Endothelial cell of umbilical vein (primary cell): Measurements from ENCODE around the gene HCRT. TPM values are rescaled to one million over a fixed set of nuclear protein-coding genes. Genes with fewer than 3 reads are reported as not detected.

Source experiments
- BruUV-seq: library from RNA; stranded (reverse); fragments of 400-500 nt; replicated peaks from 2 replicates; lab custom pipeline; 2021; lab: Mats Ljungman, UMichigan
- CTCF ChIA-PET: fragments of 300-600, 350-600 bp; sonication (Branson Sonifier 250); formaldehyde crosslinking; loops from one replicate; lab custom pipeline; 2021; ENCODE audit warnings: antibody characterized with exemption, inconsistent platforms; lab: Charles Lee
- POLR2A ChIA-PET: fragments of 300-600, 350-600 bp; sonication (Branson Sonifier 250); formaldehyde crosslinking; loops from one replicate; lab custom pipeline; 2021; ENCODE audit warnings: antibody characterized with exemption, inconsistent platforms; lab: Charles Lee
- DNase-seq: peaks from one replicate; pipeline ENCODE4 v3.0.0-alpha.2; 2011; ENCODE audit warnings: low read depth, low spot score
- FAIRE-seq: peaks from 2 replicates; lab custom pipeline; 2011; peaks lifted over from hg19 to GRCh38; lab: Jason Lieb, UNC
- H2AFZ ChIP-seq: 2 replicates; pipeline ENCODE4 v1.6.0; 2012; ENCODE audit warnings: low read depth, low read length, control low read depth, inconsistent platforms
- H3K27ac ChIP-seq: 2 replicates; pipeline ENCODE4 v1.5.1; 2011; ENCODE audit warnings: low read depth, mild to moderate bottlenecking, control low read depth, low read length, moderate library complexity; ENCODE audit not compliant: insufficient read depth
- H3K27me3 ChIP-seq, 2 experiments: 2 replicates each; pipeline versions ENCODE4 v1.6.0 to v1.6.1; 2011; ENCODE audit warnings: low read length in 2 of 2, mixed read lengths in 1 of 2; ENCODE audit not compliant: control insufficient read depth in 2 of 2, insufficient read depth in 2 of 2
- H3K36me3 ChIP-seq, 2 experiments: 2 replicates in 1 of 2; 3 replicates in 1 of 2; pipeline ENCODE4 v1.5.1; 2011; ENCODE audit warnings: low read length in 2 of 2, mild to moderate bottlenecking in 1 of 2, moderate library complexity in 1 of 2; ENCODE audit not compliant: control insufficient read depth in 2 of 2, insufficient read depth in 2 of 2; ENCODE audit errors: extremely low read depth in 1 of 2
- H3K4me1 ChIP-seq: 3 replicates; pipeline ENCODE4 v1.5.1; 2011; ENCODE audit warnings: mild to moderate bottlenecking, low read length; ENCODE audit not compliant: control insufficient read depth, insufficient read depth; ENCODE audit errors: extremely low read depth
- H3K4me2 ChIP-seq: 2 replicates; pipeline ENCODE4 v1.6.1; 2011; ENCODE audit warnings: low read length, control low read depth, mixed read lengths; ENCODE audit not compliant: insufficient read depth
- H3K4me3 ChIP-seq, 3 experiments: fragments of 200-600 bp in 1 of 3; sonication (generic), shearing (Covaris generic) in 1 of 3; replicated peaks in 1 of 3; 2 replicates each; pipeline ENCODE4 v1.5.1; 2011 to 2016; ENCODE audit warnings: control low read depth in 3 of 3, low read length in 3 of 3, mild to moderate bottlenecking in 2 of 3, inconsistent platforms in 1 of 3, low read depth in 1 of 3, moderate library complexity in 1 of 3; ENCODE audit not compliant: insufficient read depth in 1 of 3
- H3K79me2 ChIP-seq: 2 replicates; pipeline ENCODE4 v1.6.0; 2012; ENCODE audit warnings: low read length, inconsistent platforms; ENCODE audit not compliant: control insufficient read depth, insufficient read depth
- H3K9ac ChIP-seq: replicated peaks from 2 replicates; pipeline ENCODE3; 2011; ENCODE audit warnings: low read length, control low read depth; ENCODE audit not compliant: insufficient read depth; ENCODE audit errors: extremely low read depth
- H3K9me1 ChIP-seq: replicated peaks from 3 replicates; pipeline ENCODE4 v1.6.0; 2011; ENCODE audit warnings: mild to moderate bottlenecking, low read length; ENCODE audit not compliant: control insufficient read depth, insufficient read depth; ENCODE audit errors: extremely low read depth
- H3K9me3 ChIP-seq: replicated peaks from 2 replicates; pipeline ENCODE4 v1.5.1; 2012; ENCODE audit warnings: low read length, inconsistent platforms; ENCODE audit not compliant: control insufficient read depth, insufficient read depth
- H4K20me1 ChIP-seq: replicated peaks from 2 replicates; pipeline ENCODE3; 2011; ENCODE audit warnings: mild to moderate bottlenecking, low read length; ENCODE audit not compliant: control insufficient read depth, insufficient read depth; ENCODE audit errors: extremely low read depth
- CTCF ChIP-seq, 2 donors: IDR thresholded peaks; 1 replicate in 1 of 2; 2 replicates in 1 of 2; pipeline ENCODE4 v1.5.1; 2011; ENCODE audit warnings: low read length in 2 of 2, mild to moderate bottlenecking in 2 of 2, moderate library complexity in 2 of 2, control low read depth in 1 of 2, inconsistent platforms in 1 of 2, low read depth in 1 of 2; ENCODE audit not compliant: insufficient read depth in 1 of 2; ENCODE audit errors: extremely low read depth in 1 of 2
- EZH2 ChIP-seq: IDR thresholded peaks from 2 replicates; pipeline ENCODE4 v1.6.1; 2012; ENCODE audit warnings: borderline replicate concordance, low read depth, mild to moderate bottlenecking, moderate library complexity, low read length, inconsistent platforms; ENCODE audit not compliant: severe bottlenecking
- FOS ChIP-seq: IDR thresholded peaks from 2 replicates; pipeline ENCODE4 v1.6.1; 2011; ENCODE audit warnings: mild to moderate bottlenecking, low read length, moderate library complexity, borderline replicate concordance; ENCODE audit not compliant: insufficient read depth
- GATA2 ChIP-seq: IDR thresholded peaks from 2 replicates; pipeline ENCODE4 v1.7.0; 2011; ENCODE audit warnings: low read depth, mild to moderate bottlenecking, moderate library complexity, mixed read lengths, low read length; ENCODE audit not compliant: insufficient read length, insufficient read depth
- JUN ChIP-seq: IDR thresholded peaks from 2 replicates; pipeline ENCODE4 v1.6.1; 2011; ENCODE audit warnings: borderline replicate concordance, low read depth; ENCODE audit not compliant: insufficient read length, insufficient read depth
- MAX ChIP-seq: IDR thresholded peaks from 2 replicates; pipeline ENCODE4 v1.6.1; 2011; ENCODE audit not compliant: insufficient read depth, insufficient read length
- MYC ChIP-seq: IDR thresholded peaks from one replicate; pipeline ENCODE4 v1.6.1; 2011; ENCODE audit warnings: mild to moderate bottlenecking, low read depth, low read length
- POLR2A ChIP-seq: IDR thresholded peaks from 2 replicates; pipeline ENCODE4 v1.6.1; 2012; ENCODE audit warnings: low read depth, mild to moderate bottlenecking, control low read depth, low read length
- POLR2AphosphoS5 ChIP-seq: IDR thresholded peaks from 2 replicates; pipeline ENCODE4 v1.6.1; 2012; ENCODE audit warnings: low read depth, mild to moderate bottlenecking, control low read depth, low read length, moderate library complexity; ENCODE audit not compliant: insufficient read depth
- dilution Hi-C: fragments of 300-500 bp; cut with MboI; formaldehyde crosslinking; loops from one replicate; pipeline ENCODE4 v1.15.0; 2019; ENCODE audit warnings: low sequenced_read_pairs; ENCODE audit not compliant: extremely low pct_ligation_motif_present
- intact Hi-C: fragments of 100-400 bp; cut with micrococcal nuclease; formaldehyde crosslinking; loops from one replicate; pipeline ENCODE4 v1.10.0; 2022
- polyA plus RNA-seq, 4 experiments: library from polyadenylated mRNA; depleted of rRNA in 3 of 4; stranded (reverse) in 3 of 4; unstranded in 1 of 4; fragments of >200 nt; gene quantifications; 2 replicates each; pipeline versions ENCODE4 v1.2.1 to v1.2.3, GENCODE V29; 2011 to 2012; ENCODE audit warnings: missing spikeins in 1 of 4
- total RNA-seq: library from RNA; stranded (reverse); gene quantifications from 2 replicates; pipeline ENCODE4 v1.2.3, GENCODE V29; 2021

Gene HCRT
- total and polyA plus RNA-seq, 2 donors (not counting 3 experiments of a cell fraction or from before 2014, with no cell fraction given): not detected

- no peak overlapping the region for H3K4me2 ChIP-seq
- intact Hi-C loops (no loop called here), dilution Hi-C loops (no loop called here)
- H3K4me1 ChIP-seq: peaks cover 4% of the 10 kb centered on the region
- DNase-seq: no peak
- POLR2A ChIA-PET: no interaction called here
- no peaks in the 10 kb centered on the region for H3K36me3 ChIP-seq
- H3K9me1 ChIP-seq: no peaks in the 10 kb centered on the region
- TF ChIP-seq GATA2 (no peak), POLR2AphosphoS5 (no peak), MAX (no peak), EZH2 (no peak)
- no TSS peak for BruUV-seq
- no peaks in the 10 kb centered on the region for H3K27me3 ChIP-seq
- H3K79me2 ChIP-seq: no peaks in the 10 kb centered on the region
- no peak overlapping the region for H3K27ac ChIP-seq
- H3K4me3 ChIP-seq: no peak overlapping the region
- CTCF ChIA-PET: no interaction called here
- no peaks in the 10 kb centered on the region for H4K20me1 ChIP-seq
- no peak overlapping the region for H3K9ac ChIP-seq
- no peak overlapping the region for H2AFZ ChIP-seq
- H3K9me3 ChIP-seq: no peaks in the 10 kb centered on the region
- FAIRE-seq: no peak
These were observed 25.3 kb downstream of the HCRT start for GRCh38 chr17:42159796-42160530.

- POLR2A ChIA-PET: no interaction called here
- no peaks in the 10 kb centered on the region for H3K27me3 ChIP-seq
These were observed 29.6 kb downstream of the HCRT start for GRCh38 chr17:42155614-42156045.

More at GRCh38 chr17:42155614-42156045, 29.6 kb downstream of the HCRT start:
- peaks cover 0 to 6% of the 10 kb centered on the region in 2 experiments for H3K36me3 ChIP-seq
- DNase-seq: no peak
- H3K79me2 ChIP-seq: peaks cover 40% of the 10 kb centered on the region
- H3K9me3 ChIP-seq: no peaks in the 10 kb centered on the region
- no peak for TF ChIP-seq EZH2
- TF ChIP-seq CTCF (IDR thresholded peaks at IDR 0.05; ENCODE audit: extremely low read depth in 1 of 2, insufficient read depth in 1 of 2, low read depth in 1 of 2, low read length in 2 of 2): no peak
- TF ChIP-seq GATA2: no peak
- TF ChIP-seq MAX: no peak
- no peak for TF ChIP-seq JUN
- no peak for TF ChIP-seq POLR2A
- TF ChIP-seq FOS: no peak
- no peak for TF ChIP-seq MYC
- TF ChIP-seq POLR2AphosphoS5: no peak
- intact Hi-C loops (loop anchor here (1.0 kb wide), 2 partner anchors 34 to 39 kb away; partner anchors contain the start of genes GHDC and KAT2A), dilution Hi-C loops (no loop called here)
- H3K4me2 ChIP-seq: peak overlapping the region; percentile 69
- H3K4me3 ChIP-seq: peak overlapping the region; percentile 46 to 100 (median 67)
- no peak overlapping the region for H3K27ac ChIP-seq
- no peaks in the 10 kb centered on the region for H3K9me1 ChIP-seq
- CTCF ChIA-PET: interaction anchor here (1.4 kb wide), 1 partner anchor 26 kb away, joined by 4 read pairs; the partner anchor contains the start of gene KCNH4
- no peak overlapping the region for H3K9ac ChIP-seq
- FAIRE-seq: no peak
- BruUV-seq: no TSS peak
- H4K20me1 ChIP-seq: peaks cover 4% of the 10 kb centered on the region
- H3K4me1 ChIP-seq: peaks cover 13% of the 10 kb centered on the region
- peak overlapping the region; percentile 66 for H2AFZ ChIP-seq
